Esophagus muscularis mucosa (tissue), 4 donors: ENCODE results near the gene HELZ.

Experiments used
- CTCF ChIP-seq, 3 experiments: fragments of 200-600 bp in 2 of 3; fragments of 450-650 bp in 1 of 3; sonication (generic) in 2 of 3; IDR thresholded peaks; one replicate each; pipeline ENCODE4 v1.5.1; 2017 to 2019; ENCODE audit warnings: antibody characterized with exemption in 3 of 3, mild to moderate bottlenecking in 2 of 3, moderate library complexity in 1 of 3
- EP300 ChIP-seq: sonication (generic); formaldehyde crosslinking; IDR thresholded peaks from one replicate; pipeline ENCODE4 v1.6.1; 2017; ENCODE audit warnings: antibody characterized with exemption
- POLR2A ChIP-seq: fragments of 450-650 bp; IDR thresholded peaks from one replicate; pipeline ENCODE4 v1.6.1; 2017; ENCODE audit warnings: antibody characterized with exemption, moderate library complexity, mild to moderate bottlenecking, low read depth
- POLR2AphosphoS5 ChIP-seq, 2 donors: sonication (generic); formaldehyde crosslinking; IDR thresholded peaks; one replicate each; pipeline ENCODE4 v1.6.1; 2017; ENCODE audit warnings: antibody characterized with exemption in 2 of 2

GRCh38 chr17:67088639-67089038 is 156.4 kb downstream of the HELZ start:
- no peak for TF ChIP-seq CTCF (IDR thresholded peaks at IDR 0.05)
- no peak for TF ChIP-seq EP300
- no peak for TF ChIP-seq POLR2A
- TF ChIP-seq POLR2AphosphoS5 (IDR thresholded peaks at IDR 0.05): no peak
